IPS-15b (cell line): ENCODE data around the gene GPR17.

ENCODE experiments used
- H3K27me3 ChIP-seq: one replicate; pipeline ENCODE4 v1.6.1; 2013; ENCODE audit warnings: low read length; ENCODE audit not compliant: control insufficient read depth, insufficient read depth
- H3K36me3 ChIP-seq: one replicate; pipeline ENCODE4 v1.6.1; 2013; ENCODE audit warnings: low read length; ENCODE audit not compliant: control insufficient read depth, insufficient read depth
- H3K4me1 ChIP-seq: one replicate; pipeline ENCODE4 v1.6.1; 2013; ENCODE audit warnings: mild to moderate bottlenecking, low read length; ENCODE audit not compliant: control insufficient read depth, insufficient read depth
- H3K4me3 ChIP-seq: one replicate; pipeline ENCODE4 v1.5.1; 2013; ENCODE audit warnings: low read depth, low read length
- H3K9ac ChIP-seq: one replicate; pipeline ENCODE4 v1.6.1; 2013; ENCODE audit warnings: low read depth, mild to moderate bottlenecking, low read length
- H3K9me3 ChIP-seq: one replicate; pipeline ENCODE4 v1.6.1; 2013; ENCODE audit warnings: mild to moderate bottlenecking, low read length; ENCODE audit not compliant: control insufficient read depth, insufficient read depth

The GPR17 gene

GRCh38 chr2:127608061-127609030 lies 37.6 kb upstream of the GPR17 start:
- Histone ChIP-seq H3K9me3 (no peaks in the 10 kb centered on the region), H3K4me1 (no peaks in the 10 kb centered on the region), H3K27me3 (no peaks in the 10 kb centered on the region), H3K9ac (no peak overlapping the region), H3K36me3 (no peaks in the 10 kb centered on the region), H3K4me3 (no peak overlapping the region)

GRCh38 chr2:127609031-127609751 lies 36.8 kb upstream of the GPR17 start:
- Histone ChIP-seq H3K27me3 (no peaks in the 10 kb centered on the region), H3K4me1 (no peaks in the 10 kb centered on the region), H3K4me3 (no peak overlapping the region), H3K9ac (no peak overlapping the region), H3K36me3 (no peaks in the 10 kb centered on the region), H3K9me3 (no peaks in the 10 kb centered on the region)

GRCh38 chr2:127609818-127610217 lies 36.1 kb upstream of the GPR17 start:
- no peaks in the 10 kb centered on the region for H3K27me3 ChIP-seq
- no peak overlapping the region for H3K9ac ChIP-seq
- H3K9me3 ChIP-seq, result no peaks in the 10 kb centered on the region

GRCh38 chr2:127610561-127610960 lies 35.4 kb upstream of the GPR17 start:
- Histone ChIP-seq H3K9me3 (no peaks in the 10 kb centered on the region), H3K9ac (no peak overlapping the region), H3K27me3 (no peaks in the 10 kb centered on the region), H3K4me3 (no peak overlapping the region), H3K4me1 (no peaks in the 10 kb centered on the region), H3K36me3 (no peaks in the 10 kb centered on the region)

More at GRCh38 chr2:127609818-127610217, 36.1 kb upstream of the GPR17 start:
- no peaks in the 10 kb centered on the region for H3K36me3 ChIP-seq
- H3K4me3 ChIP-seq, result no peak overlapping the region
- no peaks in the 10 kb centered on the region for H3K4me1 ChIP-seq

GRCh38 chr2:127611076-127611925 lies 34.7 kb upstream of the GPR17 start:
- Histone ChIP-seq H3K36me3 (no peaks in the 10 kb centered on the region), H3K9me3 (no peaks in the 10 kb centered on the region), H3K27me3 (no peaks in the 10 kb centered on the region), H3K4me1 (no peaks in the 10 kb centered on the region), H3K4me3 (no peak overlapping the region), H3K9ac (no peak overlapping the region)

GRCh38 chr2:127612111-127612822 lies 33.7 kb upstream of the GPR17 start:
- Histone ChIP-seq H3K36me3 (no peaks in the 10 kb centered on the region), H3K9me3 (no peaks in the 10 kb centered on the region), H3K27me3 (no peaks in the 10 kb centered on the region), H3K4me1 (no peaks in the 10 kb centered on the region), H3K9ac (no peak overlapping the region), H3K4me3 (no peak overlapping the region)

- Histone ChIP-seq H3K9ac (no peak overlapping the region), H3K27me3 (no peaks in the 10 kb centered on the region), H3K4me1 (no peaks in the 10 kb centered on the region), H3K36me3 (no peaks in the 10 kb centered on the region), H3K9me3 (no peaks in the 10 kb centered on the region), H3K4me3 (no peak overlapping the region)
Measured at GRCh38 chr2:127614246-127614645, 31.7 kb upstream of the GPR17 start.

GRCh38 chr2:127614731-127615130 lies 31.2 kb upstream of the GPR17 start:
- no peak overlapping the region for H3K9ac ChIP-seq
- H3K4me1 ChIP-seq, result no peaks in the 10 kb centered on the region
- no peaks in the 10 kb centered on the region for H3K27me3 ChIP-seq
- no peaks in the 10 kb centered on the region for H3K36me3 ChIP-seq
- H3K9me3 ChIP-seq, result no peaks in the 10 kb centered on the region
- H3K4me3 ChIP-seq, result no peak overlapping the region

GRCh38 chr2:127615511-127616166 lies 30.3 kb upstream of the GPR17 start:
- Histone ChIP-seq H3K9ac (no peak overlapping the region), H3K36me3 (no peaks in the 10 kb centered on the region), H3K9me3 (no peaks in the 10 kb centered on the region), H3K4me3 (no peak overlapping the region), H3K27me3 (no peaks in the 10 kb centered on the region), H3K4me1 (no peaks in the 10 kb centered on the region)

GRCh38 chr2:127618551-127619202 lies 27.3 kb upstream of the GPR17 start:
- H3K36me3 ChIP-seq, result no peaks in the 10 kb centered on the region
- H3K4me1 ChIP-seq, result no peaks in the 10 kb centered on the region
- no peaks in the 10 kb centered on the region for H3K27me3 ChIP-seq
- H3K4me3 ChIP-seq, result no peak overlapping the region
- H3K9me3 ChIP-seq, result no peaks in the 10 kb centered on the region
- no peak overlapping the region for H3K9ac ChIP-seq
